Endometrial microvascular endothelial cells (primary cell): ENCODE data around the gene ACHE. TPM values are rescaled to one million over a fixed set of nuclear protein-coding genes. Genes with fewer than 3 reads are reported as not detected.

Experiments
- in situ Hi-C: cut with HindIII; loops from 2 replicates; pipeline ENCODE4 v1.10.0; 2017; ENCODE audit warnings: low sequenced_read_pairs, low pct_unique_long_range_greater_than_20kb; ENCODE audit errors: inconsistent ontology term
- total RNA-seq: library from RNA; depleted of rRNA; stranded (reverse); fragments of >200 nt; gene quantifications from one replicate; pipeline ENCODE4 v1.2.3, GENCODE V29; 2015; ENCODE audit errors: inconsistent ontology term

The ACHE gene
- total RNA-seq, 1 donor from 2014 or later: not detected

DNA sequence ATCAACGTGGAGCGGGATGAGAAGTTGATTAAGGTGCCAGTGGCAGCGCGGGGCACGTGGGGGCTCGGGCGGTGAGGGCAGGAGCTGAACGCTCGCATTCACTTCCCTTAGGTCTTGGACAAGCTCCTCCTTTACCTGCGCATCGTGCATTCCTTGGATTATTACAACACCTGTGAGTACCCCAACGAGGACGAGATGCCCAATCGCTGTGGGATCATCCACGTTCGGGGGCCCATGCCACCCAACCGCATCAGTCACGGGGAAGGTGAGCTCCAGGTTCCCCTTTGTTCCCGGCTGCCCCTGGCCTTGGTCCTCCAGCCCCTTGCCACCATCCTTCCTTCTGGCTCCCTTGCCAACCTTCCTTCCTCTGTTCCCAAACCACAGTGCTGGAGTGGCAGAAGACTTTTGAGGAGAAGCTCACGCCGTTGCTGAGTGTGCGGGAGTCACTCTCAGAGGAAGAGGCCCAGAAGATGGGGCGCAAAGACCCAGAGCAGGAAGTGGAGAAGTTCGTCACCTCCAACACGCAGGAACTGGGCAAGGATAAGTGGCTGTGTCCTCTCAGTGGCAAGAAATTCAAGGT is 8.7 kb downstream of the ACHE start:
- in situ Hi-C loops: loop anchor here (10.0 kb wide), 1 partner anchor 168 kb away; no protein-coding TSS in a partner anchor

- in situ Hi-C loops: loop anchor here (10.0 kb wide), 1 partner anchor 168 kb away; no protein-coding TSS in a partner anchor
These were observed 9.3 kb downstream of the ACHE start for GRCh38 chr7:100886142-100886935.

DNA sequence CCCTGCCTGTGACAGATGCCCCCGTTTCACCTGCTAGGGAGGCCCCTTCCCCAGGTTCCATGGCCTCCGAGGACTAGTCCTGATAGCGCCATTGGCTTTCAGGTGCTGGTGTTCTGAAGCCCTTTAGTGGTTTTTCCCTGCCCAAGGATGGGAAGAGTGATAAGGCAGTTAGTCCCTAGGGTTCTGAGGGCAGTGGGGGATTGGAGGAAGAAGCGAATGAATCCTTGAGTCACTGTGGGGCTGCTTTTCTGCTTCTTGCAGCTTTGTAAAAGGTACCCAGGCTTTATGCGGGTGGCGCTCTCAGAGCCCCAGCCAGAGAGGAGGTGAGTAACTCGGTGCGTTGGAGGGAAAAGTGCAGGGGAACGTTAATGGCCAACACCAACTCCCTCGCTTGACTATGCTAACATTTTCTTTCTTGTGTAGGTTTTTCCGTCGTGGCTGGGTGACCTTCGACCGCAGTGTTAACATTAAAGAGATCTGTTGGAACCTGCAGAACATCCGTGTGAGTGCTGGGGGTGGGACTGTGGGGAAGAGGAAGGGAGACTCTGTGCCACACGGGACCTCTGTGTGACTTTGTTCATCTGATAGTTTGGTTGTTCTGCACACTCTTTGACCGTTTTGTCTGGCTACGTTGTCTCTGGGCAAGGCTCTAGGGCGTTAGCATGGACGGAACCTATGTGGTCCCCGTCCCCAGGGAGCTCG is 10.1 kb downstream of the ACHE start:
- in situ Hi-C loops: loop anchor here (10.0 kb wide), 1 partner anchor 169 kb away; no protein-coding TSS in a partner anchor

GRCh38 chr7:100884736-100885439 is 10.8 kb downstream of the ACHE start:
- in situ Hi-C loops: loop anchor here (10.0 kb wide), 1 partner anchor 170 kb away; no protein-coding TSS in a partner anchor

- in situ Hi-C loops: loop anchor here (10.0 kb wide), 1 partner anchor 172 kb away; no protein-coding TSS in a partner anchor
These were observed 12.7 kb downstream of the ACHE start for GRCh38 chr7:100882785-100883526.

DNA sequence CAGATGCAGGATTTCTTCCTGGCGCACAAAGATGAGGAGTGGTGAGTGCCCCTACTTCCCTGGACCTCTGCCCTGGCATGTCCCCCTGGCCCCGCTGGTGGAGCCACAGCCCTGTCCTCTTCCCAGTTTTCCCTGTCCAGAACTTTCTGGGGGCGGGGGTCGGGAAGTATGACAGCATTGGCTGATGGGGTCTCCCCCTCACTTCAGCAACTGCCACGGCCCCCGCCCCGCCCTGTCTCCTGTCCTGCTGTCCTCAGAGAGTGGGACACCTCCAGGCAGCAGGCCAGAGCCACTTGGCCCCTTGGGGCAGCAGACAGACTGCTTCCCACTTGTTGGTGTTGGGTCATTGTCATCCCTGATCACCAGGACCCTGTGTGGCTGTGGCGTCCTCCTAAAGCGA is 13.5 kb downstream of the ACHE start:
- in situ Hi-C loops: loop anchor here (10.0 kb wide), 1 partner anchor 173 kb away; no protein-coding TSS in a partner anchor

GRCh38 chr7:100881136-100881535 is 14.6 kb downstream of the ACHE start:
- in situ Hi-C loops: loop anchor here (10.0 kb wide), 1 partner anchor 174 kb away; no protein-coding TSS in a partner anchor

- in situ Hi-C loops: loop anchor here (10.0 kb wide), 1 partner anchor 174 kb away; no protein-coding TSS in a partner anchor
These were observed 15.0 kb downstream of the ACHE start for GRCh38 chr7:100880645-100881044.

DNA sequence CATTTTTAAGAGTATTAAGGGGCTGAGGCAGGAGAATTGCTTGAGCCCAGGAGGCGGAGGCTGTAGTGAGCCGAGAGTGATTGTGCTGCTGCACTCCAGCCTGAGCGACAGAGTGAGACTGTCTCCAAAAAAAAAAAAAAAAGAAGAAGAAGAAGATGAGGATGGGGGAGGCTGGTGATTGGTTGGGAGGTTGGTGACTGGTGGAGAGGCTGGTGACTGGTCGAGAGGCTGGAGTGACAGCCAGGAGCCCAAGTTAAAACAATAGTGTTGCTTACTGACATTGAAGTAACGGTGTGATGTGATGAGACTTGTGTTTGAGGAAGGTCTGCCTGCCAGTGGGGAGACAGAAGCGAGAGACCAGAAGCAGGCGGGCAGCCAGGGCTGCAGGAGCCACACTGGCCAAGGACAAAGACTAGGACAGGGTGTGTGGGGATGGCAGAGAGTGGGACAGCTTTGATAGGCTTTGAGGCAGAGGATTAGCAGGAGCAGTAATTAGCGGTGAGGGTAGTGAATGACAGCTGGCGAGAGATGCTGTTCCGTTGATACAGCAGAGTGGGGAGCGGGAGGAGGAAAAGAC is 15.9 kb downstream of the ACHE start:
- in situ Hi-C loops: loop anchor here (10.0 kb wide), 1 partner anchor 175 kb away; no protein-coding TSS in a partner anchor

GRCh38 chr7:100878685-100879084 is 17.0 kb downstream of the ACHE start:
- in situ Hi-C loops: no loop called here

- in situ Hi-C loops: no loop called here
These were observed 17.7 kb downstream of the ACHE start for GRCh38 chr7:100878013-100878412.

GRCh38 chr7:100875356-100875751 is 20.3 kb downstream of the ACHE start:
- in situ Hi-C loops: no loop called here

GRCh38 chr7:100874577-100875355 is 20.9 kb downstream of the ACHE start, which contains the start of gene SRRT:
Gene SRRT (plus strand): TSS chr7:100875103. CDS start chr7:100875591, 488 bp downstream.
- in situ Hi-C loops: no loop called here

- in situ Hi-C loops: no loop called here
These were observed 21.4 kb downstream of the ACHE start for GRCh38 chr7:100874300-100874576.

- in situ Hi-C loops: no loop called here
These were observed 21.9 kb downstream of the ACHE start for GRCh38 chr7:100873599-100874299.

- in situ Hi-C loops: no loop called here
These were observed 27.8 kb downstream of the ACHE start for GRCh38 chr7:100867776-100868485.
